GM04503 (cell line): ENCODE results near the gene ZMAT1.
"Not testable (repeated sequence)": the region's sequence is repeated elsewhere in the genome, so short reads cannot be mapped to it uniquely, and the experiment has no call there.

Experiments used
- DNase-seq: peaks from one replicate; pipeline ENCODE4 v3.0.0-alpha.2; 2012; ENCODE audit warnings: low read depth

Gene ZMAT1

GRCh38 chrX:101931488-101932248 lies at the start of gene ZMAT1:
TSS of gene ZMAT1 (minus strand) at chrX:101932027. CDS start at chrX:101932008, 19 bp downstream.
- DNase-seq = peak; percentile 27

GRCh38 chrX:101977106-101977505 lies 45.3 kb upstream of the ZMAT1 start:
- DNase-seq = no peak

GRCh38 chrX:101973066-101973465 lies 41.2 kb upstream of the ZMAT1 start:
- peak; percentile 47 for DNase-seq

GRCh38 chrX:101964923-101965539 lies 33.2 kb upstream of the ZMAT1 start:
- not testable (repeated sequence) for DNase-seq

DNA sequence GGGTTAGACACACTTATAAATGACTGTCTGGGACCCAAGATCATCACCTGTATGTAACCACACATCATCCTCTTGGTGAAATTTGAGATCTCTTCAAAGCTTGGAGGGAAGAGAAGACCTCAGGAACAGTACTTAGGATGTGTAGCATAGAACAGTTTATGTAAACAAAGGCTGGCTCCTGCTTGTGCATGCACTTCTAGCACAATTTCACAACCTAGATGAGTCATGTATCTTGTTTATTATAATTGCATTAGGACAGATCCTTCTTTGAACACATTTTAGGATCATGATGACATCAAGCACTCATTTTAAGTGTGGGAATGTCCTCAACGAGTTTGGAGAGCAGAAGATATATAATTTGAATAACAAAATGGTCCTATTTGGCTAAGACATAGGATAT lies 26.3 kb upstream of the ZMAT1 start:
- DNase-seq = no peak

DNA sequence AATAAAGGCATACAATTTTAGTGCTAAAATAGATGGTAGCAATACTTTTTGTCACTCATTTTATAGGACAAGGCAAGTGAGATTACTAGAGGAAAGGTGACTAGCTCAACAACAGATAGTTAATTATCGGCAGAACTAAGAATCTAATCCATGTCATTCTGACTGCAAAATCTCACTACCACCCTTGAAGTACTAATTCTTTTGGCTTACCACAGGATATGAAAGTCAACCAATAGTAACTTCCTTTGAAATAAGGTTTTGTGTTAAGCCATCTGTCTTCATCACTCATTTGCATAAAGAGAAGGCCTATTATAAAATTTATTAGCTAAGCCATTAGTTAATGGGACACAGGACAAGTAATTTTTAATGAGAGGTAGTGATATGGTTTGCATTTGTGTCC lies 25.3 kb upstream of the ZMAT1 start:
- DNase-seq = no peak

GRCh38 chrX:101956556-101956955 lies 24.7 kb upstream of the ZMAT1 start:
- DNase-seq = no peak

DNA sequence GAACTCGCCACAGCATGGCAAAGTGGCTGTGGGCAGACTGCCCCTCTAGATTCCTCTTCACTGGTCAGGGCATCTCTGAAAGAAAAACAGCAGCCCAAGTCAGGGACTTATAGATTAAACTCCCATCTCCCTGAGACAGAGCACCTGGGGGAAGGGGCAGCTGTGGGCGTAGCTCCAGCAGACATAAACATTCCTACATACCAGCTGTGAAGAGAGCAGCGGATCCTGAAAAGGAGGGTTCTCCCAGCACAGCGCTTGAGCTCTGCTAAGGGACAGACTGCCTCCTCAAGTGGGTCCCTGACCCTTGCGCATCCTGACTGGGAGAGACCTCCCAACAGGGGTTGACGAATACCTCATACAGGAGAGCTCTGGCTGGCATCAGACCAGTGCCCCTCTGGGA lies 18.8 kb upstream of the ZMAT1 start:
- DNase-seq = no peak

DNA sequence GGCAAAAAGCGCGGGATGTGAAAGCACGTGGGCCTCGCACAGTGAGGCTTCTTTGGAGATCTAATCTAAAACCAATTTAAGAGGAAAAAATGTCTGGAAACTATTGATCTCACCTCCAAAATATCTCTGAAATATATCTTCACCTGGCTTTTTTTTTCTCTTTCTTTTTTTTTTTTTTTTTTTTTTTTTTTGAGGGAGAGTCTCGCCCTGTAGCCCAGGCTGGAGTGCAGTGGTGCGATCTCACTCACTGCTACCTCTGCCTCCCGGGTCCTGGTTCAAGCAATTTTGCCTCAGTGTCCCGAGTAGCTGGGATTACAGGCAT lies 383 bp upstream of the ZMAT1 start:
- DNase-seq = no peak

DNA sequence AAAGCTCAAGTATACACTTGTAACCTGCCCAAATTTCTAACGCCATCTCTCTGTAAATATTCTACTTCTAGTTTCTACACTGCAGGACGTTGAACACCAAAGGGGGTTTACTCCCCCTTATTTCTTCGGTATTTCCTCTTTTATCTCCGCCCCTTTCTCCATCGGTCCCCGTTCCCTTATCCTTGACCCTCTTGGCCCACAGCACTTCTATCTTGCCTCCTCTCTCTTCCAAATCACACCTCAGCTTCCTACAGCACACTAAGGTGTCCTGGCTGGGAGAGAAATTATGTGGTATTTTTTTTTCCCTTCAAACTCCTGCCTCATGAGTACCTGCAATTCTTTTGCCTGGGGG lies 715 bp downstream of the ZMAT1 start:
- no peak for DNase-seq

GRCh38 chrX:101925733-101926132 lies 6.1 kb downstream of the ZMAT1 start:
- DNase-seq = no peak

GRCh38 chrX:101918751-101919150 lies 13.1 kb downstream of the ZMAT1 start:
- DNase-seq = no peak

- no peak for DNase-seq
Measured at GRCh38 chrX:101906136-101906796, 25.6 kb downstream of the ZMAT1 start.

GRCh38 chrX:101904996-101905395 lies 26.8 kb downstream of the ZMAT1 start:
- no peak for DNase-seq
